CD14-positive monocyte (primary cell): ENCODE results near the gene GNAZ. TPM values are rescaled to one million over a fixed set of nuclear protein-coding genes. Genes with fewer than 3 reads are reported as not detected.
A peak's percentile ranks its signal among the peaks of the same experiment; 100 is the strongest.

Experiments
- DNase-seq, 3 donors: peaks; one replicate each; pipeline ENCODE4 v3.0.0-alpha.2; 2011 to 2022
- H2AFZ ChIP-seq: 2 replicates; pipeline ENCODE4 v1.6.0; 2012; ENCODE audit warnings: mild to moderate bottlenecking, low read depth, low read length, inconsistent platforms; ENCODE audit not compliant: insufficient read depth, poor library complexity, severe bottlenecking
- H3K27ac ChIP-seq, 2 donors: 1 replicate in 1 of 2; 2 replicates in 1 of 2; pipeline ENCODE4 v1.5.1; 2012 to 2013; ENCODE audit warnings: low read length in 2 of 2, control low read depth in 1 of 2, inconsistent platforms in 1 of 2, low read depth in 1 of 2, mild to moderate bottlenecking in 1 of 2
- H3K27me3 ChIP-seq, 2 donors: one replicate each; pipeline versions ENCODE4 v1.6.0 to v1.6.1; 2011 to 2013; ENCODE audit warnings: low read length in 2 of 2; ENCODE audit not compliant: control insufficient read depth in 2 of 2, insufficient read depth in 2 of 2
- H3K36me3 ChIP-seq, 2 donors: replicated peaks in 1 of 2; 1 replicate in 1 of 2; 2 replicates in 1 of 2; pipeline versions ENCODE4 v1.5.1 to v1.6.1; 2012 to 2013; ENCODE audit warnings: low read length in 2 of 2, control low read depth in 1 of 2, inconsistent platforms in 1 of 2, mild to moderate bottlenecking in 1 of 2; ENCODE audit not compliant: insufficient read depth in 2 of 2, control insufficient read depth in 1 of 2
- H3K4me1 ChIP-seq, 2 donors: 1 replicate in 1 of 2; 2 replicates in 1 of 2; pipeline versions ENCODE4 v1.5.1 to v1.6.1; 2012 to 2013; ENCODE audit warnings: low read length in 2 of 2, control low read depth in 1 of 2, inconsistent platforms in 1 of 2, mild to moderate bottlenecking in 1 of 2, moderate library complexity in 1 of 2; ENCODE audit not compliant: insufficient read depth in 2 of 2, control insufficient read depth in 1 of 2
- H3K4me2 ChIP-seq: replicated peaks from 2 replicates; pipeline ENCODE3; 2012; ENCODE audit warnings: low read length, moderate library complexity, mild to moderate bottlenecking; ENCODE audit not compliant: poor library complexity, severe bottlenecking; ENCODE audit errors: extremely low read depth
- H3K4me3 ChIP-seq, 3 experiments: fragments of 200-600 bp in 1 of 3; sonication (generic) in 1 of 3; replicated peaks in 1 of 3; 1 replicate in 2 of 3; 2 replicates in 1 of 3; pipeline ENCODE4 v1.5.1; 2011 to 2013; ENCODE audit warnings: low read length in 3 of 3, mild to moderate bottlenecking in 3 of 3, control low read depth in 2 of 3, low read depth in 2 of 3, inconsistent platforms in 1 of 3, moderate library complexity in 1 of 3
- H3K79me2 ChIP-seq: 2 replicates; pipeline ENCODE4 v1.6.0; 2012; ENCODE audit warnings: mild to moderate bottlenecking, control low read depth, inconsistent platforms, low read length, moderate library complexity; ENCODE audit not compliant: insufficient read depth
- H3K9ac ChIP-seq: 2 replicates; pipeline ENCODE4 v1.6.0; 2017; ENCODE audit warnings: low read length, mild to moderate bottlenecking; ENCODE audit not compliant: insufficient read depth, poor library complexity, severe bottlenecking
- H3K9me3 ChIP-seq, 2 donors: replicated peaks in 1 of 2; 1 replicate in 1 of 2; 2 replicates in 1 of 2; pipeline versions ENCODE4 v1.5.1 to v1.6.1; 2012 to 2013; ENCODE audit warnings: low read length in 2 of 2, control low read depth in 1 of 2; ENCODE audit not compliant: control insufficient read depth in 1 of 2, insufficient read depth in 1 of 2
- H4K20me1 ChIP-seq: 2 replicates; pipeline ENCODE4 v1.6.0; 2012; ENCODE audit warnings: mild to moderate bottlenecking, low read length, control low read depth, moderate library complexity; ENCODE audit not compliant: insufficient read depth
- H3K27ac Mint-ChIP-seq, 7 donors: one replicate each; pipeline ENCODE4 v1.8.0; 2020; ENCODE audit warnings: mild to moderate bottlenecking in 7 of 7, mixed read lengths in 7 of 7, moderate library complexity in 6 of 7, inconsistent platforms in 2 of 7
- H3K27me3 Mint-ChIP-seq, 3 donors: one replicate each; pipeline ENCODE4 v1.8.0; 2021 to 2022; ENCODE audit warnings: low read depth in 3 of 3, mild to moderate bottlenecking in 3 of 3, mixed read lengths in 3 of 3, moderate library complexity in 3 of 3, inconsistent platforms in 1 of 3
- H3K36me3 Mint-ChIP-seq, 2 donors: one replicate each; pipeline ENCODE4 v1.8.0; 2020; ENCODE audit warnings: mixed read lengths in 2 of 2, inconsistent platforms in 1 of 2, mild to moderate bottlenecking in 1 of 2
- H3K4me1 Mint-ChIP-seq: one replicate; pipeline ENCODE4 v1.8.0; 2020; ENCODE audit warnings: mild to moderate bottlenecking, mixed read lengths
- H3K4me3 Mint-ChIP-seq, 2 donors: one replicate each; pipeline ENCODE4 v1.8.0; 2020; ENCODE audit warnings: mild to moderate bottlenecking in 2 of 2, mixed read lengths in 2 of 2, moderate library complexity in 1 of 2
- H3K9me3 Mint-ChIP-seq, 7 donors: one replicate each; pipeline ENCODE4 v1.8.0; 2020 to 2022; ENCODE audit warnings: mixed read lengths in 7 of 7, mild to moderate bottlenecking in 6 of 7, moderate library complexity in 6 of 7, inconsistent platforms in 2 of 7
- CTCF ChIP-seq: fragments of 200-600 bp; IDR thresholded peaks from one replicate; pipeline ENCODE4 v1.8.0; 2022; ENCODE audit warnings: antibody characterized with exemption, mild to moderate bottlenecking
- WGBS: methylation state at CpG from one replicate; pipeline ENCODE4 v1.1.5; 2013; ENCODE audit warnings: missing lambda C conversion rate; ENCODE audit not compliant: insufficient coverage; 5-methylcytosine and 5-hydroxymethylcytosine counted together
- intact Hi-C, 2 donors: fragments of 100-400 bp; cut with micrococcal nuclease; formaldehyde crosslinking; loops; one replicate each; pipeline versions ENCODE4 v1.15.0 to v1.15.1; 2023
- polyA plus RNA-seq, 3 donors: library from polyadenylated mRNA; depleted of rRNA in 1 of 3; unstranded in 2 of 3; stranded (reverse) in 1 of 3; fragments of 300-500 nt in 2 of 3; fragments of >200 nt in 1 of 3; fragmentation: Illumina TruSeq in 2 of 3; gene quantifications; 1 replicate in 2 of 3; 2 replicates in 1 of 3; pipeline ENCODE4 v1.2.3, GENCODE V29; 2012 to 2021

Gene GNAZ
- polyA plus RNA-seq, 3 donors, result 0.04 to 0.05 TPM; not detected in 1

- H3K4me3 ChIP-seq, result peak overlapping the region in 1 of 3 experiments; percentile 59
- no peak for DNase-seq
- H3K9ac ChIP-seq, result no peak overlapping the region
- Mint-ChIP-seq H3K27ac (peak overlapping the region; percentile 74 to 96 (median 93)), H3K36me3 (no peaks in the 10 kb centered on the region), H3K4me3 (peak overlapping the region; percentile 62 to 82), H3K4me1 (peaks cover 44% of the 10 kb centered on the region), H3K27me3 (peaks cover 2 to 7% (median 5%) of the 10 kb centered on the region in 3 donors), H3K9me3 (peaks cover 0 to 2% (median 0%) of the 10 kb centered on the region in 7 donors)
- no peak for TF ChIP-seq CTCF
- H3K4me1 ChIP-seq, result peaks cover 44 to 52% of the 10 kb centered on the region in 2 donors
- H3K4me2 ChIP-seq, result peak overlapping the region; percentile 61
- H2AFZ ChIP-seq, result no peak overlapping the region
- H4K20me1 ChIP-seq, result no peaks in the 10 kb centered on the region
- H3K27me3 ChIP-seq, result no peaks in the 10 kb centered on the region
- no peaks in the 10 kb centered on the region for H3K79me2 ChIP-seq
- intact Hi-C loops, result no loop called here
- peak overlapping the region; percentile 53 to 65 for H3K27ac ChIP-seq
- 86% methylated on average over 7 of the region's 9 CpGs for WGBS
- no peaks in the 10 kb centered on the region for H3K36me3 ChIP-seq
- no peaks in the 10 kb centered on the region for H3K9me3 ChIP-seq
Observed at GRCh38 chr22:23142546-23143105, 72.3 kb downstream of the GNAZ start.

- Mint-ChIP-seq H3K36me3 (no peaks in the 10 kb centered on the region), H3K27ac (peak overlapping the region in 6 of 7 donors; percentile 74 to 96 (median 92)), H3K27me3 (peaks cover 2 to 7% (median 3%) of the 10 kb centered on the region in 3 donors), H3K9me3 (peaks cover 0 to 2% (median 0%) of the 10 kb centered on the region in 7 donors), H3K4me1 (peaks cover 42% of the 10 kb centered on the region), H3K4me3 (no peak overlapping the region)
- H3K9me3 ChIP-seq, result no peaks in the 10 kb centered on the region
- H3K4me1 ChIP-seq, result peaks cover 40 to 48% of the 10 kb centered on the region in 2 donors
- no peak overlapping the region for H3K4me3 ChIP-seq
- no peaks in the 10 kb centered on the region for H3K79me2 ChIP-seq
- no peak overlapping the region for H3K9ac ChIP-seq
- no peak overlapping the region for H3K27ac ChIP-seq
- no peaks in the 10 kb centered on the region for H3K27me3 ChIP-seq
- 90% methylated on average over 1 of the region's 1 CpG for WGBS
- H3K36me3 ChIP-seq, result no peaks in the 10 kb centered on the region
- H4K20me1 ChIP-seq, result no peaks in the 10 kb centered on the region
- no peak for TF ChIP-seq CTCF
- intact Hi-C loops, result no loop called here
- no peak overlapping the region for H2AFZ ChIP-seq
- H3K4me2 ChIP-seq, result no peak overlapping the region
- no peak for DNase-seq
Observed at GRCh38 chr22:23143119-23143518, 72.8 kb downstream of the GNAZ start.
